ENCODE results near the gene LPP. TPM values are rescaled to one million over a fixed set of nuclear protein-coding genes. Genes with fewer than 3 reads are reported as not detected.
"Not testable (repeated sequence)": the region's sequence is repeated elsewhere in the genome, so short reads cannot be mapped to it uniquely, and the experiment has no call there.

The LPP gene
- total and polyA plus RNA-seq, 8 donors: 4.9 to 84.4 (median 45.9) TPM

- Histone ChIP-seq H3K27ac (no peak overlapping the region), H3K36me3 (no peaks in the 10 kb centered on the region), H3K4me3 (no peak overlapping the region), H3K9me3 (no peaks in the 10 kb centered on the region), H3K27me3 (no peaks in the 10 kb centered on the region), H3K4me1 (peaks cover 13 to 24% (median 15%) of the 10 kb centered on the region in 3 donors)
- WGBS, 2 donors: 54 to 63% methylated on average over 2 of the region's 2 CpGs
- intact Hi-C loops (cut with DNase I): no loop called here
- DNase-seq: no peak
- TF ChIP-seq, protein P1, sequence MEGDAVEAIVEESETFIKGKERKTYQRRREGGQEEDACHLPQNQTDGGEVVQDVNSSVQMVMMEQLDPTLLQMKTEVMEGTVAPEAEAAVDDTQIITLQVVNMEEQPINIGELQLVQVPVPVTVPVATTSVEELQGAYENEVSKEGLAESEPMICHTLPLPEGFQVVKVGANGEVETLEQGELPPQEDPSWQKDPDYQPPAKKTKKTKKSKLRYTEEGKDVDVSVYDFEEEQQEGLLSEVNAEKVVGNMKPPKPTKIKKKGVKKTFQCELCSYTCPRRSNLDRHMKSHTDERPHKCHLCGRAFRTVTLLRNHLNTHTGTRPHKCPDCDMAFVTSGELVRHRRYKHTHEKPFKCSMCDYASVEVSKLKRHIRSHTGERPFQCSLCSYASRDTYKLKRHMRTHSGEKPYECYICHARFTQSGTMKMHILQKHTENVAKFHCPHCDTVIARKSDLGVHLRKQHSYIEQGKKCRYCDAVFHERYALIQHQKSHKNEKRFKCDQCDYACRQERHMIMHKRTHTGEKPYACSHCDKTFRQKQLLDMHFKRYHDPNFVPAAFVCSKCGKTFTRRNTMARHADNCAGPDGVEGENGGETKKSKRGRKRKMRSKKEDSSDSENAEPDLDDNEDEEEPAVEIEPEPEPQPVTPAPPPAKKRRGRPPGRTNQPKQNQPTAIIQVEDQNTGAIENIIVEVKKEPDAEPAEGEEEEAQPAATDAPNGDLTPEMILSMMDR (IDR thresholded peaks at IDR 0.05): no peak
- no peak for ATAC-seq
- no peak for FAIRE-seq
These were observed 284.0 kb downstream of the LPP start for GRCh38 chr3:188437926-188438325.

- Histone ChIP-seq H3K4me1 (peaks cover 11 to 24% (median 15%) of the 10 kb centered on the region in 3 donors), H3K27me3 (no peaks in the 10 kb centered on the region), H3K4me3 (no peak overlapping the region), H3K36me3 (no peaks in the 10 kb centered on the region), H3K9me3 (no peaks in the 10 kb centered on the region), H3K27ac (peak overlapping the region in 3 of 4 donors; percentile 24 to 61 (median 60))
- ATAC-seq: peak in 3 of 4 donors; percentile 66 to 87 (median 76)
- WGBS, 2 donors: 77 to 78% methylated on average over 5 of the region's 5 CpGs
- peak; percentile 5 for FAIRE-seq
- TF ChIP-seq, protein P1 (IDR thresholded peaks at IDR 0.05): no peak
- peak in 1 of 6 donors; percentile 23 for DNase-seq
- intact Hi-C loops (cut with DNase I): no loop called here
These were observed 285.1 kb downstream of the LPP start for GRCh38 chr3:188439080-188439479.

- intact Hi-C loops (cut with DNase I): no loop called here
- H3K9me3 ChIP-seq: no peaks in the 10 kb centered on the region
- no peak overlapping the region for H3K27ac ChIP-seq
- peaks cover 6 to 21% (median 8%) of the 10 kb centered on the region in 3 donors for H3K4me1 ChIP-seq
- H3K27me3 ChIP-seq: no peaks in the 10 kb centered on the region
- DNase-seq (no peak), FAIRE-seq (no peak), ATAC-seq (no peak)
- TF ChIP-seq, protein P1 (IDR thresholded peaks at IDR 0.05): no peak
- H3K36me3 ChIP-seq: no peaks in the 10 kb centered on the region
- H3K4me3 ChIP-seq: no peak overlapping the region
- WGBS, 2 donors: 80 to 95% methylated on average over 1 of the region's 1 CpG
These were observed 286.5 kb downstream of the LPP start for GRCh38 chr3:188440340-188440972.

DNA sequence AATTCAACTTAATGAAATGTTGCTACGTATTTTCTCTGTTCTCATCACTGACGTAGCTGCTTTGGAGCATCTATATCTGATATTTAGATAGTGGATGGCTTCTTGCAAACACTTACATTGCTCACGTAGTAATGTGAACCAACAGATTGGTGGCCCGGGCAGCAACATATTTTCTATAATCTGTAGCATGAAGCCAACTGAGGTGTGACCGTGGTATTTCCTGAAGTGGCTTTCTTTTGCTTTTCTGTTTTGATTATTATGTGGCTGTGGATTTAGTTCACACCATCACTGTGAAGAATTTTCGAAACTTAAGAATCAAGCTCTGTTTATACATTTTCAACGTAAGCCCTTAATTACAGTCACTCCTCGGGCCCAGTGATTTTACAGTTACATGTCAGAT is 288.5 kb downstream of the LPP start:
- ATAC-seq (no peak), DNase-seq (no peak), FAIRE-seq (no peak)
- TF ChIP-seq, protein P1 (IDR thresholded peaks at IDR 0.05): no peak
- no peak overlapping the region for H3K4me3 ChIP-seq
- 93 to 98% methylated on average over 8 of the region's 8 CpGs for WGBS, 2 donors
- H3K27ac ChIP-seq: no peak overlapping the region
- H3K36me3 ChIP-seq: no peaks in the 10 kb centered on the region
- no peaks in the 10 kb centered on the region for H3K9me3 ChIP-seq
- intact Hi-C loops (cut with DNase I): no loop called here
- H3K4me1 ChIP-seq: peaks cover 0 to 15% (median 0%) of the 10 kb centered on the region in 3 donors
- no peaks in the 10 kb centered on the region for H3K27me3 ChIP-seq

- ATAC-seq; H3K27me3 ChIP-seq; H3K4me3 ChIP-seq; H3K4me1 ChIP-seq; FAIRE-seq; H3K36me3 ChIP-seq; intact Hi-C loops (cut with DNase I); H3K27ac ChIP-seq; DNase-seq; H3K9me3 ChIP-seq: not testable (repeated sequence)
- WGBS, 2 donors: 98% methylated on average over 4 of the region's 4 CpGs
These were observed 291.2 kb downstream of the LPP start for GRCh38 chr3:188445175-188445574.
